Activated T-helper 2 cell treated with anti-CD3 and anti-CD28 coated beads, Interferon-gamma antibody, Interleukin-2, Interleukin-4, amounts not matched to agents 10 μg/mL and 5 μg/mL and 100 μg/mL, durations not matched to agents 14 hours and 24 hours and 36 hours (primary cell): ENCODE results near the gene GAR1. TPM values are rescaled to one million over a fixed set of nuclear protein-coding genes. Genes with fewer than 3 reads are reported as not detected.
"Not testable (repeated sequence)": the region's sequence is repeated elsewhere in the genome, so short reads cannot be mapped to it uniquely, and the experiment has no call there.

Source experiments
- DNase-seq: peaks from one replicate; pipeline ENCODE4 v3.0.0; 2021; ENCODE audit warnings: low spot score
- H3K27ac Mint-ChIP-seq: one replicate; pipeline ENCODE4 v1.8.0; 2021; ENCODE audit warnings: mixed read lengths
- H3K27me3 Mint-ChIP-seq: one replicate; pipeline ENCODE4 v1.8.0; 2021; ENCODE audit warnings: low read depth, mixed read lengths
- H3K36me3 Mint-ChIP-seq: one replicate; pipeline ENCODE4 v1.8.0; 2021; ENCODE audit warnings: low read depth, mixed read lengths
- H3K4me1 Mint-ChIP-seq: one replicate; pipeline ENCODE4 v1.8.0; 2021; ENCODE audit warnings: low read depth, mixed read lengths
- H3K4me3 Mint-ChIP-seq: one replicate; pipeline ENCODE4 v1.8.0; 2021; ENCODE audit warnings: low read depth, mild to moderate bottlenecking, moderate library complexity, mixed read lengths
- H3K9me3 Mint-ChIP-seq: one replicate; pipeline ENCODE4 v1.8.0; 2021; ENCODE audit warnings: mixed read lengths
- intact Hi-C: fragments of 100-400 bp; cut with micrococcal nuclease; formaldehyde crosslinking; loops from one replicate; pipeline ENCODE4 v1.15.1; 2023
- total RNA-seq: library from RNA; stranded (reverse); gene quantifications from 2 replicates; pipeline ENCODE4 v1.2.3, GENCODE V29; 2022

The GAR1 gene
- total RNA-seq = 43.6 and 44.8 TPM in 2 replicates

GRCh38 chr4:109815151-109816081 lies at the start of gene GAR1:
GAR1 (plus strand) TSS chr4:109815762; CDS start chr4:109816165, 403 bp downstream.
- DNase-seq = peak; percentile 89
- Mint-ChIP-seq H3K9me3 (no peaks in the 10 kb centered on the region), H3K27ac (peak within 1 kb of the TSS; percentile 98), H3K36me3 (peaks cover 49% of the 10 kb centered on the region), H3K4me3 (peak within 1 kb of the TSS; percentile 100), H3K27me3 (no peaks in the 10 kb centered on the region), H3K4me1 (peaks cover 43% of the 10 kb centered on the region)
- intact Hi-C loops = loop anchor here (1.0 to 5.0 kb wide), 9 partner anchors 55 to 1193 kb away; partner anchors contain the start of genes CASP6, MCUB, OSTC and PLA2G12A

GRCh38 chr4:109782092-109782491 lies 33.5 kb upstream of the GAR1 start:
- H3K27me3 Mint-ChIP-seq, H3K27ac Mint-ChIP-seq, H3K9me3 Mint-ChIP-seq, intact Hi-C loops, DNase-seq, H3K4me3 Mint-ChIP-seq, H3K36me3 Mint-ChIP-seq, H3K4me1 Mint-ChIP-seq: not testable (repeated sequence)

DNA sequence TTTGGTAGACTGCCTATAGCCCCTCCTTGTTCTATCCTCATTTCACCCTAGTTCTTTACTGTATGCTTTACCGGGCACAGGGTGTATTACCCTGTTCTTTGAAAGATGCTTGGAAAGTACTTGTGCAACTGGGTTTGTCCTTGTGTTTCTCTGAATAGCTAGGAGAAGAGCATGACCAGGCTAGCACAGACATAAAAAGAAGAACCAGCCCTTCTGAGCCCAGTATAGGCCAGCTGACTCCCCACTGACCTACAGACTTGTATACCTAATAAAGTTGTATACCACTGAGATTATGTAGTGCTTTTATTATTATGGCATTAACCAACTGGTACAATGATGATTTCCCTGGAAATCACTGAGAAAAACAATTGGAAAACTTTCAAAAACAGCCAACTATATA lies 28.7 kb upstream of the GAR1 start:
- Mint-ChIP-seq H3K27me3 (peaks cover 29% of the 10 kb centered on the region), H3K9me3 (no peaks in the 10 kb centered on the region), H3K4me1 (no peaks in the 10 kb centered on the region), H3K4me3 (no peak overlapping the region), H3K27ac (no peak overlapping the region), H3K36me3 (no peaks in the 10 kb centered on the region)
- intact Hi-C loops = no loop called here
- DNase-seq = no peak

- peaks cover 29% of the 10 kb centered on the region for H3K27me3 Mint-ChIP-seq
These were observed 27.8 kb upstream of the GAR1 start for GRCh38 chr4:109787807-109788206.

DNA sequence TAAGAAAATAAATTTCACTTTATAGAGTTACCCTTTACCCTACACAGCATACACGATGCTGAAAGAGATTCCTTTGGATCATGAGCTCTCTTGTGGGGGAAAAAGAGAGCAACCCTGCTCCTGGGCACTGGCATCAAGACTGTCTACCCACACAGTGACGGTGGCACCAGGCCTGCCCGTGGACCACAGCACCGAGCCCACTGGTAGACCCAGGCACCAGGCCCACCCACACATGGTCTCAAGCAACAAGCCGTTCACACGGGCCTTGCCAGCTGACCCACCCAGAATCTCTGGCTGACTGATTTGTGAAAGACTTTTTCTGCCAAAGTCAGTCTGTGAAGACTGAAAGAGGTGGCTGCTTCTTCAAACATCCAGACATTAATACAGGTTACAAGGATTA lies 20.5 kb upstream of the GAR1 start:
- no peak for DNase-seq
- intact Hi-C loops = no loop called here
- Mint-ChIP-seq H3K36me3 (no peaks in the 10 kb centered on the region), H3K4me1 (no peaks in the 10 kb centered on the region), H3K27me3 (peaks cover 31% of the 10 kb centered on the region), H3K27ac (no peak overlapping the region), H3K4me3 (no peak overlapping the region), H3K9me3 (peaks cover 17% of the 10 kb centered on the region)

More at GRCh38 chr4:109787807-109788206, 27.8 kb upstream of the GAR1 start:
- intact Hi-C loops = no loop called here
- Mint-ChIP-seq H3K9me3 (no peaks in the 10 kb centered on the region), H3K4me3 (no peak overlapping the region), H3K27ac (no peak overlapping the region), H3K36me3 (no peaks in the 10 kb centered on the region), H3K4me1 (no peaks in the 10 kb centered on the region)
- no peak for DNase-seq

DNA sequence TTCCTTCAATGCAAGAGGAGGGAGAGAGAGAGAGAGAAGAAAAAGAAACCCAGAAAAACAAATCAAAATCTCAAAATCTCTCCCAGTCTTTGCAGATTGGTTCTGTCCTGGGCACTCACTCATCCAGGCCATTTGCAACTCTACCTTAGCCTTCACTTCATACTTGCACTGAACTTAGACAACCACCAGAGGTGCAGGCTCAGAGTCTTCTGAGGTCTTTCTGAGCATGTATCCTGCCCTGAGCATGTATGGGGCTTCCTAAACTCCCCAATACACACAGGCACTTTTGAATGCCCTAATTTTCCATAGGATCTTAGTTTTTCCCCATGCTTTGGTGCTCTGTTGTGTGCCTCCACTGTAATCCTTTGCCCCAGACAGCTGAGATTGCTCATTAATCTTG lies 16.7 kb upstream of the GAR1 start:
- Mint-ChIP-seq H3K4me1 (no peaks in the 10 kb centered on the region), H3K27ac (no peak overlapping the region), H3K27me3 (peaks cover 17% of the 10 kb centered on the region), H3K36me3 (no peaks in the 10 kb centered on the region), H3K4me3 (no peak overlapping the region), H3K9me3 (peaks cover 16% of the 10 kb centered on the region)
- intact Hi-C loops = no loop called here
- no peak for DNase-seq

DNA sequence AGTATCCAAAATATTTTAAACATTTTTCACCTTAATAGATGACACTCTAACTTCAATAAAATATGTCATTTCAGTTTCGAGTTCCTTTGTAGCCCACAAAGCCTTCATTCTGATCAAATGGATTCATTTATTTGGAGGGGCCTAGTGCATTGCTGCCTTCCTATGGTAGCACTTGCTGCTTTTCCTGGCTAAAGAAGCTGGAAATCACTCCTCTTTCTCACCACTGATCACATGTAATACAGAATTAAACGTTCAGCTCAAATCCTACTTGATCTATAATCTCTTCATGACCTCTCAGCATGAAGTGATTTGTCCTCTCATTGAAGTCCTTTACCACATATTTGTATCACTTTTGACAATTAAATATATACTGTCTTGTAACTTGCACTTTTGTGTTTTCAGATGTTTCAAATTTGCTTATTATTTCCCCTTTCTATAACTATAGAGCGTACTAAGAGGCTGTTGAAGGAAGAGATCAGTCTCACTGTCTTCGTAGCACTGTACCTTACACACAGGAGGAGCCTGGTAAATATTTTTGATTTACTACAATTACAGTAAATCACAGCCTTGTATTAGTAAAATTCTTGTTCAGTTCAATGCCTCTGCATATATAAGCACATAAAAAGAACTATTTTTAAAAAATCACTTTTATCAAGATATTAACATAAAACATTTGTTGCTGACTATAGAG lies 14.3 kb upstream of the GAR1 start:
- Mint-ChIP-seq H3K4me1 (no peaks in the 10 kb centered on the region), H3K4me3 (no peak overlapping the region), H3K9me3 (peaks cover under 1% of the 10 kb centered on the region), H3K36me3 (no peaks in the 10 kb centered on the region), H3K27ac (no peak overlapping the region), H3K27me3 (peaks cover 13% of the 10 kb centered on the region)
- DNase-seq = no peak
- intact Hi-C loops = no loop called here

- no peak within 1 kb of the TSS for H3K4me3 Mint-ChIP-seq
- H3K36me3 Mint-ChIP-seq = no peaks in the 10 kb centered on the region
- intact Hi-C loops = no loop called here
- no peaks in the 10 kb centered on the region for H3K4me1 Mint-ChIP-seq
- no peak for DNase-seq
- H3K27ac Mint-ChIP-seq = no peak within 1 kb of the TSS
- H3K9me3 Mint-ChIP-seq = no peaks in the 10 kb centered on the region
- peaks cover 13% of the 10 kb centered on the region for H3K27me3 Mint-ChIP-seq
These were observed 13.7 kb upstream of the GAR1 start, which contains the start of gene CFI for GRCh38 chr4:109801895-109802319. CFI (minus strand) TSS chr4:109801999; CDS start chr4:109801971, 28 bp downstream.

DNA sequence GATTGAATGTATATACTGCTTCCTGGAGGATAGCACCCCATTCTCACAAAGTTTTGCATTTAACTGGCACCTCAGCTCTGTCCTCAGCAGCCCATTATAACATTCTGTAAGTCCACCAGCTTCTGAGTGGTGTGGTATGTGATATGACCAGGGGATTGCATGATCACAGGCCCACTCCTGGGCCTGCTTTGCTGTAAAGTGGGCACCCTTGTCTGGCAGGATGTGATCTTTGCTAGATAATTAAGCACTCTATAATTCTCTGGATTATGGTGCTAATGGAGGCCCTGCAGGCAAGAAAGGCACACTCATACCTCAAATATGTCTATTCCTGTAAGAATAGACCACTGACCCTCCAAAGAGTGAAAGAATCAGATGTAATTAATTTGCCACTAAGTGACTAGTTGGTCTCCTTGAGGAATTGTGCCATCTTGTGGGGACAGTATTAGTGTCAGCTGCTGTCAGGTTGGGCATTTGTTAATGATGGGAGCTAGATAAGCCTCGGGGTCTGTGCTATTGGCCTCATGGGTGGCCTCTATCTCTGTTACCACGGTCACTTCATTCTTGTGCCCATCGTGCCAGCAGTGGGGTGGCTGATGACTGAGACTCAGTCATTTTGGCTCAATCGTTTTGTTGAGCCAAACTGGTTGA lies 11.5 kb upstream of the GAR1 start:
- Mint-ChIP-seq H3K27ac (no peak overlapping the region), H3K4me1 (no peaks in the 10 kb centered on the region)
- intact Hi-C loops = no loop called here

GRCh38 chr4:109809655-109810054 lies 5.9 kb upstream of the GAR1 start:
- Mint-ChIP-seq H3K27me3 (peaks cover 9% of the 10 kb centered on the region), H3K4me3 (no peak overlapping the region), H3K9me3 (no peaks in the 10 kb centered on the region), H3K36me3 (no peaks in the 10 kb centered on the region), H3K27ac (no peak overlapping the region), H3K4me1 (peaks cover 6% of the 10 kb centered on the region)
- no peak for DNase-seq
- intact Hi-C loops = no loop called here

More for the DNA sequence above, 11.5 kb upstream of the GAR1 start:
- no peaks in the 10 kb centered on the region for H3K36me3 Mint-ChIP-seq
- H3K9me3 Mint-ChIP-seq = no peaks in the 10 kb centered on the region
- peaks cover 8% of the 10 kb centered on the region for H3K27me3 Mint-ChIP-seq
- no peak for DNase-seq
- no peak overlapping the region for H3K4me3 Mint-ChIP-seq

DNA sequence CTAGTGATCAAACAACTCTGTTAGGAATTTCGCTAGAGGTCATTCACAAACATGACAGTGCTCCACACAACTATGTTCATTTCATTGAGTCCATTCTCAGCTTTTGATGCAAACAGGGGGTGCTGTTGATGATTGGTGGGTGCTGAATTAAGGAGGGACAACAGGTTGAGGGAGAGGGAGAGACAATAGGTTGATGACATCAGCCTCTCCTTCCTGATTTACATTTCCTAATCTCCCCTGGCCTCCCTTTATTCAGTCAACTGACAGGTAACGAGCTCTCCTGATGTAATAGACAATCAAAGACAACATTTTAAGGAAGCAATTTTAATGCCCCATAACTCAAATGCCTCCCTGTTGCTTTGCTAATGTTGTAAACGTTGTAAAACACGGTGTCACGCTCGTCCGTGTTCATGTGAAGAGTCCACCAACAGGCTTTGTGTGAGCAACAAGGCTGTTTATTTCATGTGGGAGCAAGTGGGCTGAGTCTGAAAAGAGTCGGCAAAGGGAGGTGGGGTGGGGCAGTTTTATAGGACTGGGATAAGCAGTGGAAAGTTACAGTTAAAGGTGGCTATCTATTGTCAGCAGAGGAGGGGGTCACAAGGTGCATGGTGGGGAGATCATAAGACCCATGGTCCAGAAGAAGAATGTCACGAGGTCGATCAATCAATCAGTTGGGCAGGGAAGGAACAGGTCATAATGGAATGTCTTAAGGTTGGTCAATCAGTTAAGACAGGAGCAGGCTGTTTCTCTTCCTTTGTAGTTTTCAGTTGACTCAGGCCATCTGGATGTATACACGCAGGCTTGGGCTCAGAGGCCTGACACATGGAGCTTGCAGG lies 4.8 kb upstream of the GAR1 start:
- no peaks in the 10 kb centered on the region for H3K9me3 Mint-ChIP-seq
- H3K4me3 Mint-ChIP-seq = no peak overlapping the region
- peaks cover 9% of the 10 kb centered on the region for H3K4me1 Mint-ChIP-seq
- intact Hi-C loops = no loop called here
- peaks cover 9% of the 10 kb centered on the region for H3K27me3 Mint-ChIP-seq
- H3K27ac Mint-ChIP-seq = no peak overlapping the region
- peaks cover 4% of the 10 kb centered on the region for H3K36me3 Mint-ChIP-seq
- no peak for DNase-seq

DNA sequence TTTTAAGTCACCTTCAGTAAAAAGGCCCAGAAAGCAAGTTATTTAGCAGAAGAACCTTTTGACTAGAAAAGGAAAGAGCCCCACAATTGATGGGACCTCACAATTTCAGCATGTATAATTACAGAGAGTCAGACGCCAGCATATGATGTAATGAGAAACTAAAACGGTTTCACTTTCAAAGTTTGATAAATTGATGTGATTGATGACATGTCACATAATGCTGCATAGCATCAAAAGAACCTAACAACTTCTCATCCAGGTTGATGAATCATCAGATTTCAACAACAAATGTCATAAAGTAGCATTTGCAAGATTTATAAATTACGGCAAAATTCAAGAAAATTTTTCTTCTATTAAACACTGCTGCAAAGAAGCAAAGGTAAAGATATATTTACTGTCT lies 3.9 kb upstream of the GAR1 start:
- H3K27ac Mint-ChIP-seq = no peak overlapping the region

More for the DNA sequence above, 3.9 kb upstream of the GAR1 start:
- Mint-ChIP-seq H3K4me1 (peaks cover 14% of the 10 kb centered on the region), H3K4me3 (no peak overlapping the region), H3K36me3 (peaks cover 13% of the 10 kb centered on the region), H3K27me3 (peaks cover 9% of the 10 kb centered on the region), H3K9me3 (no peaks in the 10 kb centered on the region)
- DNase-seq = no peak
- intact Hi-C loops = no loop called here
